GM19324 (cell line): ENCODE results near the gene DNAJC16.
"Not testable (repeated sequence)": the region's sequence is repeated elsewhere in the genome, so short reads cannot be mapped to it uniquely, and the experiment has no call there.

Experiments
- ATAC-seq: cut with Tn5 transposase; IDR thresholded peaks from one replicate; pipeline ENCODE4 v1.9.1; 2021; ENCODE audit warnings: mild to moderate bottlenecking, moderate library complexity; ENCODE audit not compliant: unreplicated experiment, low FRiP score

DNAJC16 gene

DNA sequence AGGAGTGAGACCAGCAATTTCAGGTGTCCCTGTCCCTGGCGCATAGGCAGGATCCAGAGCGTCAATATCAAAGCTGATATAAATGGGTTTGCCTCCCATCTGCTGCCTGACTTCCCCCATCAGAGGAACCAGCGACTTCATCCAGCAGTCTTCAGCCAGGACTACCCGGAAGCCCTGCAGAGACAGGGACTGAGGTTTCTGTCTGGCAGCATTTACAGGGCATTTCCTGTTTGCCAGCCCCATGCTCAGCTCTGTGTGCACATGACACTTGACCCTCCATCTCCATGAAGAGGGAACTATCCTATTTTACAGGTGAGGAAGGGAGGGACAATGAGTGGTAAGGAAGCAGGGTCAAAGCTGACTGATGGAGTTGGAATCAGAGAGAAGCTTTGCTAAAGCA is 51.0 kb downstream of the DNAJC16 start:
- ATAC-seq: no peak

GRCh38 chr1:15578921-15579682 is 52.5 kb downstream of the DNAJC16 start:
- ATAC-seq: peak; percentile 57

DNA sequence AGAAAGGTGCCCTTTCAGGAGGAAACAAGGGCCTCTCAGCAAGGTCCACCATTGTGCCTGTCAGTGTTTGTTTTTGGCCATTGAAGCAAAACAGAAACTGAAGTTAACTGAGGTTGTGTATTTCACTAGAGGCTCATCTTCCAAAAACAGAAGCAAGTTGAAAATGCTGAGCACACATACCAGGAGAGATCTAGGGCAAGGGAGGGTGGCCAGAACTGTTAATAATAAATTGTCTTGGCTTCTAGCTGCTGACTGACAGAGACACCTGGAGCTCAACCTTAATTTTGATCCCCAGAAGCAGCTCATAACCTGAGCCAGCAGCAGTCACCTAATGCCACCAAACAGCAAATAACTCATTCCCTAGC is 53.0 kb downstream of the DNAJC16 start:
- peak; percentile 36 for ATAC-seq

- no peak for ATAC-seq
Observed at GRCh38 chr1:15583016-15583706, 56.5 kb downstream of the DNAJC16 start.

GRCh38 chr1:15584489-15585363 is 58.1 kb downstream of the DNAJC16 start, which contains the start of gene AGMAT:
AGMAT (minus strand) TSS chr1:15585051; CDS start chr1:15584967, 84 bp downstream.
- ATAC-seq: peak; percentile 69

DNA sequence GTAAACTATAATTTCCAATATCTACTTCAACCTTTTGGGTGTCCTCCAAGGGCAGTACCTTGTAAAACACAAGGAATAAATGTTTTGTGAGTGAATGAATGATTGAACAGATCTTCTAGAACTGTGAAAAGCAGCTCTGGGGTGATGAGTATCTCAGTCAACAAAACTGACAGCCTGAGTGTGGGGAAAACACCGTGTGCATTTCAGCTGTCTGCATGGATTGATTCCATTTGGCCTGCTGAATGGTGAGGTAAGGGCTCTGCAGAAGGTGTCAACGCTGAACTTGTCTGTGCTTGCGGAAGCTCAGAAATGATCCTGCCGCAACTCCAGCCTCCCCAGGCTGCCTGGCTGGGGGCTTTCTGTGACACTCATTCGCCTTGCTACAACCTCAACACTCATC is 65.6 kb downstream of the DNAJC16 start:
- ATAC-seq: no peak

DNA sequence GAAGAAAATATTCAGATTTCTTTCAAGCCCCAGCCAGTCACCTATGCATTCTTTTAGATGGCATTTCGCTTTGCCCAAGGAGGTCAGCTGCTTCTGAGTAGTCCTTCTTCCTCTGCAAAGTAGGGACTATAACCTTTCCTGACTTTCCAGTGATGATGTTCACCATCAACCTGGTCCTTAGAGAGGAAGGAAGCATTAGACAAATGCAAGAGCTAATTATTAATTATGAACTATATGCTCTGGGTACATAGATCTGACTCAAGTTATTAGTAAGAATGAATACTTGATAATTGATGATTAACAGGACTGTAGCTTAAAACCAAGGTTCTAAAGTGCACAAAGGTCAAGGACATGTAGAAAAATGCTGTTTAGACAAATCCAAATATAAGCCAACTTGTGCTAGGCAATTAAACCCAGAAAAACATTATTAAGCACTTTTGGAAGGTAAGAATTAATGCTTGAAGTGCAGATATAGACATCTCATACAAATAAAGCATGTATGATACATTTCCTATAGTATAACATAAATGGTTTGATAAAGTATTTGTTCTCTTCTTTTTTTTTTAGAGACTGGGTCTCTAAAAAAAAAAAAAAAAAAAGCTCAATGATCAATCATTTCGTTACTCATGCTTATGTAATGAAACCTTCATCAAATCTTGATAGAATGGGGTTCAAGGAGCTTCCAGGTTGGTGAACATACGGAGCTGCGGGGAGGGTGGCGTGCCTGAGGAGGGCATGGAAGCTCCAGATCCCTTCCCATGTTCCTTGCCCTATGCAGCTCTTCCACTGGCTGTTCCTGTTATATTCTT is 69.4 kb downstream of the DNAJC16 start:
- no peak for ATAC-seq

DNA sequence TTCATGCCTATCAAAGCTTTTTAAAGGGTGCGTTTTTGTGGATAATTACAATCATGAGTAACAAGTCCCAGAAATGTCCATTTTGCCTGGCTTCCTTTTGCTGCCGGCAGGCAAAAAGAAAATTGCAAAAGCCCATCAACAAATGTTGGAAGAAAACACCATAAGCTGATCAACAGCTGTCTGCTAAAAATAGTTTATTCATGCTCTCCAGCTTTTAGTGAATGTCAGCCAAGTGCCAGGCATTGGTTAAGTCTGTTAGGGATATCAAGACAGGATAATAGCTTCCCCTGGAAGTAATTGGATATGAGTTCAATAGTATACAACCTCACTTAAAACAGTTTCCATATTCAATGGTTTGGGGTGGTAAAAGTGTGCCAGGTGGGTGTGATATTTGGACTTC is 71.8 kb downstream of the DNAJC16 start:
- no peak for ATAC-seq

DNA sequence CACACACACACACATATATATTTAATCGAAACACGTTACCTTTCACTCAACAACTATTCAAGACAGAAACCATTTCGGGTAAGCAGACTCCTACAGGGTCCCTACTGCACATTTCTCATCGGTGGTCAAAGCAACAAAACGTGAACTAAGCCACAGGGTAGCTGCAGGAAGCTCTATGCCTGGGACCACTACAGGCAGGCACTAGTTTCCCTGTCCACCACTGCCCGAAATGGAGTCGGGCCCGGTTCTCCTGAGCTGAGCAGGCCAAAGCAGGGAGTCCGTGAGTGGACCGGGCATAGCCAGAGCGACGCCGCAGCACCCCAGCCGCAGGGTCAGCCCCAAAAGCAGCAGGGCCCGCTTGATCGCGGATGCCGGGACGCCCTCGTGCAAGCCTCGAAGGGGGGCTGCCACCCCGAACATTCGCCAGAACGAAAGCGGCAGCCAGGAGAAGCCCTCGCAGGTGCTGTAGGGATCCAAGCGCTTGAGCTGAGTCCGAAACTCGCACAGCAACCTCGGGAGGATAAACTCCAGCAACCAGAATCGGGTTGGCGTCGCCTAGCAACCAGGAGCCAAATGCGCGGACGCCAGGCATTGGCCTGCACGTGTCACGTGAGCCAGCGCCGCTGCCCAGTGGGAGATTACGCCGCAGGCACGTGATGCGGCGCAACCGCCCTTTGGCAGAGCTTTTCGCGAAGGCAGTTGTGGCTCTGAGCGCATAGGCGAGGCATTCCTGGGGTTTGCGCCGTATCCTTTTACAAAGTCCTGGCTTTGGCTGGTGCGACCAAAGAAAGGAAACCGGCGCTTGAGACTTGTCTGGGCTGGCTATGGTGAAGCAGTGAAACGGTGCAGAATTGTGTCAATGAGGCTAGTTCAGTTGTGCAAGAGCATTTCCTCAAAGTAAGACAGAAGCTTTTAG is 76.7 kb downstream of the DNAJC16 start:
- peak; percentile 89 for ATAC-seq

DNA sequence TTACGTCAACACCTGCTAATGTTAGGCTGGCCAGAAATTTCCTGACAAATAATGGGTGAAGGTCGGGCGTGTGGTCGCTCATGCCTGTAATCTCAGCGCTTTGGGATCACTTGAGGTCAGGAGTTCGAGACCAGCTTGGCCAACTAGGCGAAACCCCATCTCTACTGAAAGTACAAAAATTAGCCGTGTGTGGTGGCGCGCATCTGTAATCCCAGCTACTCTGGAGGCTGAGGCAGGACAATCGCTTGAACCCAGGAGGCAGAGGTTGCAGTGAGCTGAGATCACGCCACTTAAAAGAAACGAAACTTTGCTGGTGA is 77.3 kb downstream of the DNAJC16 start:
- ATAC-seq: not testable (repeated sequence)

GRCh38 chr1:15604400-15604799 is 77.8 kb downstream of the DNAJC16 start:
- ATAC-seq: not testable (repeated sequence)

DNA sequence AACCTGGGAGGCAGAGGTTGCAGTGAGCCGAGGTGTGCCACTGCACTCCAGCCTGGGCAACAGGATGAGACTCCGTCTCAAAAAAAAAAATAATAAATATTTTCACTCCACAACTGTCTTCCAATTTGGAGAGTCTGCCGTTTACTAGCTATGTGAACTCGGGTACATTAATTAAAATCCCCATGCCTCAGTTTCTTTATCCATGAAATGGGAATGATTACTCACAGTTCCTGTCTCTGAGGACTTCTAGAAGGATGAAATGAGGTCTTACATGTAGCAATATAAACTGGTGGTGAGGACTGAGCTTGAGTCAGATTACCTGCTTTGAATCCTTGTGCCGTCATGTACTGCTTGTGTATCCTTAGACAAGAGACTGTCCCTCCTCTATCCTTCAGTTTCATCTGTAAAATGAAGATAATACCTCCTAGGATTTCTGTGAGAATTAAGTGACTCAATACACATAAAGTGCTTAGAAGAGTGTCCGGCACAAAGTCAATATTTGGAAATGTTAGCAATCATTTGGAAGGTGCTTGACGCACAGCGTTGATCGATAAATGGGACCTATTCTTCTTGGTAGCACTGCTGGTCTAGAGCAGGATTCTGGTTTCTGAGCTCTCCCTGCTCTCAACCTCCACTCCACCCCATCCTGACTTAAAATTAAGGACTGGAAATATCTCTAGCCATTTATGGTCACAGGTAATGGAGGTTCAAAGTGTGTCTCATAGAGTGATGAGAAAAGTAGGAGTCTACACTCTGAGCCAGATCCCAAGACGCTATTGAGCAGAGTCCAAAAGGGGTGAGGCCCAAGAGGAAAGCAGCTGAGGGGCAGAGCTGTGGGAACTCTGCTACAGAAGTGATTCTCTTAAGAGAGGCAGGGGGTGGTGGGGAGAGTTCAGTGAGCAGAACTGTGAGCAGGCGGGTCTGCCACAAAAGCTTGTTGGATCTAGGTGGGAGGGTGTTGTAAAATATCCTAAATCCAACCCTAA is 79.0 kb downstream of the DNAJC16 start:
- ATAC-seq: no peak

- no peak for ATAC-seq
Observed at GRCh38 chr1:15609631-15610030, 83.0 kb downstream of the DNAJC16 start.

GRCh38 chr1:15610167-15610566 is 83.5 kb downstream of the DNAJC16 start:
- no peak for ATAC-seq

DNA sequence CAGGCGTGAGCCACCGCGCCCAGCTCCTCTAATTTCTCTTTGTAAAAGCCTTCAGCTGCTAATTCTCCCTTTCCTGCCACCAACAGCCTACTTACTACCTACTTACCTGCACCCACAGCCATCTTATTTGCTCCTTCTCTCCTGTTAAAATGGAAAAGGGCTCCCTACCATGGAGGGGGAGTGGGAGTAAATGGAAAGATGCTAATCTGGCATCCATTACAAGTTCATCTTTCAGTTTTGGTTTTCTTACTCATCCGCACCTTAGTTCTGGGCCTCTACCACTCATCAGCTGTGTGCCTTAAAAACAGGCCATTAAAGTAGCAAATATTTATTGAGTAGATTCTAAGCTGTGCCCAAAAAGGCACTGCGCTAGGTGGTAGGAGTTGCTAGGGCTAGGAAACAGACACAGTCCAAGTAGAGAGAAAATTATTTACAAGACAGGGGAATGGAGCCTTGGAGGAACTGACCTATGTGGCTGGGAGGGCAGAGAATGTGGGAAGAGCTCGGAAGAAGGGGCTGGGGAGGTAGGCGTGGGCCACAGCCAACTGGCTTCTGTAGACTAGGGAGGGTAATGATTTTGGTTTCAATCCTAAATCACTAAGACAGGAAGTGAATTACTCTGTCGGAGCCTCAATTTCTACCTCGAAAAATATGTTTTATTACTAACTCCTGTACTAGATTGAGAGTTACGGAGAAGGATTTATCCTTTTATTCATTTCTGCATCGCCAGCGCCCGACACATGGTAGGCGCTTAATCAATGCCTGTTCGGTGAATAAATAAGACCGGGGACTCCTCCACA is 89.9 kb downstream of the DNAJC16 start:
- peak; percentile 10 for ATAC-seq

GRCh38 chr1:15617173-15618076 is 90.8 kb downstream of the DNAJC16 start, which contains the start of gene DDI2:
DDI2 (plus strand) TSS chr1:15617458; CDS start chr1:15617671, 213 bp downstream.
- peak; percentile 79 for ATAC-seq
